ENCODE data around the gene WASHC4.
A peak's percentile ranks its signal among the peaks of the same experiment; 100 is the strongest.
"Not testable (repeated sequence)": the region's sequence is repeated elsewhere in the genome, so short reads cannot be mapped to it uniquely, and the experiment has no call there.

Gene WASHC4

GRCh38 chr12:105158876-105159275 is 51.3 kb downstream of the WASHC4 start:
- DNase-seq = no peak

GRCh38 chr12:105162174-105162573 is 54.6 kb downstream of the WASHC4 start:
- DNase-seq = no peak

GRCh38 chr12:105164068-105164467 is 56.5 kb downstream of the WASHC4 start:
- no peak for DNase-seq

- no peak for DNase-seq
Observed at GRCh38 chr12:105166736-105167135, 59.2 kb downstream of the WASHC4 start.

- no peak for DNase-seq
Observed at GRCh38 chr12:105167346-105167745, 59.8 kb downstream of the WASHC4 start.

GRCh38 chr12:105168006-105168405 is 60.5 kb downstream of the WASHC4 start:
- DNase-seq = no peak

GRCh38 chr12:105170139-105170538 is 62.6 kb downstream of the WASHC4 start:
- no peak for DNase-seq

GRCh38 chr12:105171691-105172436 is 64.3 kb downstream of the WASHC4 start:
- DNase-seq = no peak

- DNase-seq = no peak
Observed at GRCh38 chr12:105175397-105175990, 68.0 kb downstream of the WASHC4 start.

- DNase-seq = no peak
Observed at GRCh38 chr12:105177208-105177607, 69.7 kb downstream of the WASHC4 start.

GRCh38 chr12:105179114-105179513 is 71.6 kb downstream of the WASHC4 start:
- not testable (repeated sequence) for DNase-seq

GRCh38 chr12:105183406-105183805 is 75.9 kb downstream of the WASHC4 start:
- DNase-seq = not testable (repeated sequence)

- not testable (repeated sequence) for DNase-seq
Observed at GRCh38 chr12:105183976-105184375, 76.4 kb downstream of the WASHC4 start.

- DNase-seq = no peak
Observed at GRCh38 chr12:105189293-105189692, 81.8 kb downstream of the WASHC4 start.

GRCh38 chr12:105190530-105190929 is 83.0 kb downstream of the WASHC4 start:
- no peak for DNase-seq

- peak in 16 of 56 donors; percentile 7 to 47 (median 18) for DNase-seq
Observed at GRCh38 chr12:105192624-105193225, 85.2 kb downstream of the WASHC4 start.

- DNase-seq = no peak
Observed at GRCh38 chr12:105194947-105195346, 87.4 kb downstream of the WASHC4 start.

- DNase-seq = no peak
Observed at GRCh38 chr12:105196090-105196489, 88.6 kb downstream of the WASHC4 start.

GRCh38 chr12:105198961-105199360 is 91.4 kb downstream of the WASHC4 start:
- DNase-seq = peak in 6 of 56 donors; percentile 16 to 44 (median 26)

- DNase-seq = no peak
Observed at GRCh38 chr12:105200385-105200784, 92.9 kb downstream of the WASHC4 start.

GRCh38 chr12:105201299-105201698 is 93.8 kb downstream of the WASHC4 start:
- peak in 10 of 56 donors; percentile 3 to 51 (median 14) for DNase-seq

GRCh38 chr12:105202202-105202601 is 94.7 kb downstream of the WASHC4 start:
- no peak for DNase-seq

- DNase-seq = no peak
Observed at GRCh38 chr12:105204127-105204526, 96.6 kb downstream of the WASHC4 start.
